ENCODE data around the gene CFAP73. TPM values are rescaled to one million over a fixed set of nuclear protein-coding genes. Genes with fewer than 3 reads are reported as not detected.

CFAP73 gene
- total RNA-seq, 2 experiments from 2014 or later, result 0.55 to 0.65 TPM

Small RNAs within 50 kb of the gene (microRNA-seq; reads per million reads assigned to microRNA genes)
- not detected for gene MIR7106

Other genes starting within 250 kb of the CFAP73 start
- 100 to 1,000 TPM; 138 to 141 TPM for gene OAS1, start 242.8 kb upstream of the CFAP73 start, total RNA-seq
- gene OAS3, start 211.2 kb upstream of the CFAP73 start, total RNA-seq, result 100 to 1,000 TPM; 221 to 222 TPM
- 100 to 1,000 TPM; 244 to 245 TPM for gene OAS2, start 171.2 kb upstream of the CFAP73 start, total RNA-seq
- under 1 TPM; 0.55 to 0.57 TPM for gene DTX1, start 93.0 kb upstream of the CFAP73 start, total RNA-seq
- gene RASAL1, start 14.0 kb upstream of the CFAP73 start, total RNA-seq, result 1 to 10 TPM; 1.0 to 2.3 TPM
- gene DDX54, start 35.8 kb downstream of the CFAP73 start, total RNA-seq, result 10 to 100 TPM; 70.1 to 74.2 TPM
- gene RITA1, start 36.0 kb downstream of the CFAP73 start, total RNA-seq, result 10 to 100 TPM; 18.5 to 21.5 TPM
- 10 to 100 TPM; 29.9 to 32.0 TPM for gene TPCN1, start 71.7 kb downstream of the CFAP73 start, total RNA-seq
- 10 to 100 TPM; 42.1 to 42.4 TPM for gene SLC8B1, start 185.4 kb downstream of the CFAP73 start, total RNA-seq
- gene PLBD2, start 208.9 kb downstream of the CFAP73 start, total RNA-seq, result 10 to 100 TPM; 12.8 to 13.6 TPM

Data from activated naive CD8-positive, alpha-beta T cell treated with anti-CD3 and anti-CD28 coated beads, Interleukin-2, amount 10 ng/mL, durations not matched to agents 7 days and 5 days (primary cell).